Endothelial cell (in vitro differentiated cells): Measurements from ENCODE around the gene ARHGAP23. TPM values are rescaled to one million over a fixed set of nuclear protein-coding genes. Genes with fewer than 3 reads are reported as not detected.

Experiments used
- DNase-seq: peaks from one replicate; pipeline ENCODE4 v3.0.0; 2021; ENCODE audit warnings: low spot score
- H3K27ac Mint-ChIP-seq: one replicate; pipeline ENCODE4 v1.8.0; 2021; ENCODE audit warnings: mixed read lengths, inconsistent platforms; ENCODE audit not compliant: unreplicated experiment
- H3K27me3 Mint-ChIP-seq: one replicate; pipeline ENCODE4 v1.8.0; 2021; ENCODE audit warnings: mild to moderate bottlenecking, moderate library complexity, mixed read lengths, inconsistent platforms; ENCODE audit not compliant: unreplicated experiment
- H3K36me3 Mint-ChIP-seq: one replicate; pipeline ENCODE4 v1.8.0; 2021; ENCODE audit warnings: mild to moderate bottlenecking, low read depth, mixed read lengths, inconsistent platforms; ENCODE audit not compliant: unreplicated experiment
- H3K4me1 Mint-ChIP-seq: one replicate; pipeline ENCODE4 v1.8.0; 2021; ENCODE audit warnings: mild to moderate bottlenecking, mixed read lengths, inconsistent platforms; ENCODE audit not compliant: unreplicated experiment
- H3K4me3 Mint-ChIP-seq: one replicate; pipeline ENCODE4 v1.8.0; 2021; ENCODE audit warnings: mild to moderate bottlenecking, mixed read lengths, inconsistent platforms; ENCODE audit not compliant: unreplicated experiment
- H3K9me3 Mint-ChIP-seq: one replicate; pipeline ENCODE4 v1.8.0; 2021; ENCODE audit warnings: mixed read lengths, inconsistent platforms; ENCODE audit not compliant: unreplicated experiment
- total RNA-seq: library from RNA; stranded (reverse); fragmentation: NEBNext Ultra II Directional; extraction: Animal tissue kit (Norgen Biotek cat#: 25700); gene quantifications from one replicate; pipeline ENCODE4 v1.2.1, GENCODE V29; 2021; ENCODE audit not compliant: unreplicated experiment
- TF ChIP-seq, protein P1 (sequence below): fragments of 200-600 bp; sonication (generic); IDR thresholded peaks from one replicate; pipeline ENCODE4 v1.5.0; 2021; ENCODE audit warnings: antibody characterized with exemption; ENCODE audit not compliant: unreplicated experiment

ARHGAP23 gene
- total RNA-seq, 1 donor from 2014 or later, result 70.5 TPM

- H3K27ac Mint-ChIP-seq, result no peak overlapping the region
- H3K36me3 Mint-ChIP-seq, result no peaks in the 10 kb centered on the region
- H3K9me3 Mint-ChIP-seq, result no peaks in the 10 kb centered on the region
- no peak for DNase-seq
- no peak overlapping the region for H3K4me3 Mint-ChIP-seq
- H3K4me1 Mint-ChIP-seq, result peaks cover 27% of the 10 kb centered on the region
- H3K27me3 Mint-ChIP-seq, result peaks cover 19% of the 10 kb centered on the region
- TF ChIP-seq, protein P1, sequence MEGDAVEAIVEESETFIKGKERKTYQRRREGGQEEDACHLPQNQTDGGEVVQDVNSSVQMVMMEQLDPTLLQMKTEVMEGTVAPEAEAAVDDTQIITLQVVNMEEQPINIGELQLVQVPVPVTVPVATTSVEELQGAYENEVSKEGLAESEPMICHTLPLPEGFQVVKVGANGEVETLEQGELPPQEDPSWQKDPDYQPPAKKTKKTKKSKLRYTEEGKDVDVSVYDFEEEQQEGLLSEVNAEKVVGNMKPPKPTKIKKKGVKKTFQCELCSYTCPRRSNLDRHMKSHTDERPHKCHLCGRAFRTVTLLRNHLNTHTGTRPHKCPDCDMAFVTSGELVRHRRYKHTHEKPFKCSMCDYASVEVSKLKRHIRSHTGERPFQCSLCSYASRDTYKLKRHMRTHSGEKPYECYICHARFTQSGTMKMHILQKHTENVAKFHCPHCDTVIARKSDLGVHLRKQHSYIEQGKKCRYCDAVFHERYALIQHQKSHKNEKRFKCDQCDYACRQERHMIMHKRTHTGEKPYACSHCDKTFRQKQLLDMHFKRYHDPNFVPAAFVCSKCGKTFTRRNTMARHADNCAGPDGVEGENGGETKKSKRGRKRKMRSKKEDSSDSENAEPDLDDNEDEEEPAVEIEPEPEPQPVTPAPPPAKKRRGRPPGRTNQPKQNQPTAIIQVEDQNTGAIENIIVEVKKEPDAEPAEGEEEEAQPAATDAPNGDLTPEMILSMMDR, result no peak
These were observed 7.0 kb upstream of the ARHGAP23 start for GRCh38 chr17:38421171-38421841.

GRCh38 chr17:38421871-38422827 is 6.1 kb upstream of the ARHGAP23 start:
- Mint-ChIP-seq H3K27ac (no peak overlapping the region), H3K36me3 (no peaks in the 10 kb centered on the region), H3K4me1 (peaks cover 30% of the 10 kb centered on the region), H3K9me3 (no peaks in the 10 kb centered on the region), H3K4me3 (no peak overlapping the region), H3K27me3 (peaks cover 20% of the 10 kb centered on the region)
- TF ChIP-seq, protein P1, result no peak
- DNase-seq, result no peak

DNA sequence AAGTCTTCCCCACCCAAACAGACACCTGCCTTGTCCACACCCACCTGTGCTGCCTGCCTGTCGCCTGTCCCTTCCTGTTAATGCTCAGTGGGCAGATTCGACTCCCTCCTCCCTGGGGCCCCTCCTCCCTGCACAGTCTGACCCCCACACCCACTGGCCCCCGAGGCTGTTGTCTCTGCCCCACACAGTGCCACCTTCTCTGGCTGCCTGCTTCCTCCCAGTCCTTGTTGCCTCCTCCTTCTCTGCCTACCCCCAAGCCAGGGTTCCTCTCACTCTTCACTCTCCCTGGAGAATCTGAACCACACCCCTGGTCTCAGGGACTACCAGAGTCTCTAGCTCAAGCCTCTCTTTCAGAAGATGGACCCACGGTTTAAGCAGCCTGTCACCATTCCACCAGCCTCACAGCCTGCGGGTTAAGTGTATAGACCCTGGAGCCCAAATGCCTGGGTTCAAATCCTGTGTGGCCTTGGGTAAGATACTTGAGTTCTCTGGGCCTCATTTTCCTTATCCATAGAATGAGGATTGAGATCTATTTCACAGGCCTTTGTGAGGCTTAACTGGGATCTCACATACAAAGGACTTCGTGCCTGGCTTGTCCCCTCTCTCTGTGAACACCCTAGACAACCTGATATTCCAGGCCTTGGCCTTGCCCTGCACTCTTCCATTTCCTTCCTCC is 3.8 kb upstream of the ARHGAP23 start:
- TF ChIP-seq, protein P1, result no peak
- H3K4me3 Mint-ChIP-seq, result no peak overlapping the region
- H3K4me1 Mint-ChIP-seq, result peaks cover 37% of the 10 kb centered on the region
- DNase-seq, result no peak
- H3K36me3 Mint-ChIP-seq, result no peaks in the 10 kb centered on the region
- no peaks in the 10 kb centered on the region for H3K9me3 Mint-ChIP-seq
- H3K27ac Mint-ChIP-seq, result peak overlapping the region; percentile 61
- H3K27me3 Mint-ChIP-seq, result peaks cover 21% of the 10 kb centered on the region

DNA sequence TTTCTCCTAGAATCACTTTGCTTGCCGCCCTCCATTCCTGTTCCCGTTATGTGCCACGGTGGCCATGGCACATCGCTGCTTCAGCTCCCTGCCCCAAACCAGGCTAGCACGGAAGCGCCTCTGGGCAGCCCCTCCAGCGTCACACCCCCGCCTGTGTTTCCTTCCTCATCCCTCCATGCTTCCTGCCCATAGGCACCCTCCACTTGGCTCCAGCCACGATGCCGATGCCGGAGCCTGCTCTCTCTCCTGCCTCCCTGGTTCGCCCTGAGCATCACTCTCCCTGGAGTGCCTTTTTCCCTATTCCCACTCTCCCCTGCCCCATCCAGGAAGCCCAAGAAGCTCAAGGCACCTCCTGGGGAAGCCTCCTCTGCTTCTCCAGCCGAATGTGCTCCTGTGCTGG is 3.2 kb upstream of the ARHGAP23 start:
- Mint-ChIP-seq H3K4me1 (peaks cover 43% of the 10 kb centered on the region), H3K4me3 (peak overlapping the region; percentile 37), H3K27ac (peak overlapping the region; percentile 61), H3K9me3 (no peaks in the 10 kb centered on the region), H3K36me3 (no peaks in the 10 kb centered on the region), H3K27me3 (peaks cover 23% of the 10 kb centered on the region)
- no peak for DNase-seq
- TF ChIP-seq, protein P1, result no peak
